HepG2 (cell line): Measurements from ENCODE around the gene DNMT3B. TPM values are rescaled to one million over a fixed set of nuclear protein-coding genes. Genes with fewer than 3 reads are reported as not detected.
A peak's percentile ranks its signal among the peaks of the same experiment; 100 is the strongest.

Experiments
- ATF7 ChIP-seq, 2 experiments: fragments of 450-650 bp in 1 of 2; sonication (generic) in 1 of 2; formaldehyde crosslinking in 1 of 2; IDR thresholded peaks; 2 replicates each; pipeline versions ENCODE4 v1.4.0 to v1.6.1; 2016 to 2020; ENCODE audit warnings: antibody characterized with exemption in 1 of 2, mild to moderate bottlenecking in 1 of 2, missing genetic modification reagents in 1 of 2
- MLX ChIP-seq: IDR thresholded peaks from 2 replicates; pipeline ENCODE4 v1.6.1; 2016
- MYC ChIP-seq: sonication (generic); formaldehyde crosslinking; IDR thresholded peaks from 2 replicates; pipeline ENCODE4 v1.9.0; 2021; ENCODE audit warnings: missing genetic modification reagents, borderline replicate concordance
- NFYC ChIP-seq: IDR thresholded peaks from 2 replicates; pipeline ENCODE4 v1.6.1; 2016; ENCODE audit warnings: missing genetic modification reagents, missing compliant biosample characterization
- PHB2 ChIP-seq: fragments of 450-650 bp; IDR thresholded peaks from 2 replicates; pipeline ENCODE4 v1.6.1; 2018; ENCODE audit not compliant: partially characterized antibody
- PITX1 ChIP-seq: sonication (generic); formaldehyde crosslinking; IDR thresholded peaks from 2 replicates; pipeline ENCODE4 v1.5.1; 2020; ENCODE audit warnings: mild to moderate bottlenecking, missing genetic modification reagents
- REXO4 ChIP-seq: sonication (generic); formaldehyde crosslinking; IDR thresholded peaks from 2 replicates; pipeline ENCODE4 v1.8.0; 2022; ENCODE audit warnings: missing genetic modification reagents, mild to moderate bottlenecking, borderline replicate concordance
- SALL1 ChIP-seq: sonication (generic); formaldehyde crosslinking; IDR thresholded peaks from 2 replicates; pipeline ENCODE4 v1.8.0; 2022; ENCODE audit warnings: mild to moderate bottlenecking, missing genetic modification reagents
- SNAPC2 ChIP-seq: sonication (generic); formaldehyde crosslinking; IDR thresholded peaks from 2 replicates; pipeline ENCODE4 v1.8.1; 2022; ENCODE audit warnings: mild to moderate bottlenecking, missing genetic modification reagents
- SNAPC4 ChIP-seq: sonication (generic); formaldehyde crosslinking; IDR thresholded peaks from 2 replicates; pipeline ENCODE4 v1.4.0; 2020; ENCODE audit warnings: mild to moderate bottlenecking, missing genetic modification reagents
- SOX13 ChIP-seq, 3 experiments: fragments of 450-650 bp in 1 of 3; sonication (generic) in 1 of 3; formaldehyde crosslinking in 1 of 3; IDR thresholded peaks in 2 of 3; conservative IDR thresholded peaks in 1 of 3; 2 replicates each; pipeline versions ENCODE4 v1.5.0 to v1.6.1; 2016 to 2020; ENCODE audit warnings: antibody characterized with exemption in 1 of 3, mild to moderate bottlenecking in 1 of 3, missing compliant biosample characterization in 1 of 3, missing genetic modification reagents in 1 of 3, moderate library complexity in 1 of 3
- ZBTB21 ChIP-seq: sonication (generic); formaldehyde crosslinking; IDR thresholded peaks from 2 replicates; pipeline ENCODE4 v1.4.0; 2020; ENCODE audit warnings: missing genetic modification reagents
- ZNF296 ChIP-seq: sonication (generic); formaldehyde crosslinking; conservative IDR thresholded peaks from 2 replicates; pipeline ENCODE4 v1.5.0; 2020; ENCODE audit warnings: mild to moderate bottlenecking, missing genetic modification reagents
- ZNF317 ChIP-seq: sonication (generic); formaldehyde crosslinking; IDR thresholded peaks from 2 replicates; pipeline ENCODE4 v1.5.0; 2020; ENCODE audit warnings: mild to moderate bottlenecking, missing genetic modification reagents
- ZNF501 ChIP-seq: sonication (generic); formaldehyde crosslinking; IDR thresholded peaks from 2 replicates; pipeline ENCODE4 v1.5.1; 2020; ENCODE audit warnings: mild to moderate bottlenecking, moderate library complexity, missing genetic modification reagents
- polyA plus RNA-seq, 8 experiments: library from polyadenylated mRNA; depleted of rRNA in 3 of 8; stranded (reverse) in 7 of 8; unstranded in 1 of 8; fragments of >200 nt; fragmentation: Illumina TruSeq in 4 of 8; extraction: Trizol in 4 of 8; gene quantifications; 2 replicates each; pipeline versions ENCODE4 v1.2.1 to v1.2.3, GENCODE V29; 2011 to 2016; ENCODE audit warnings: low read depth in 4 of 8, missing spikeins in 1 of 8, mixed read lengths in 1 of 8; ENCODE audit not compliant: insufficient read depth in 1 of 8
- total RNA-seq, 5 experiments: library from RNA; depleted of rRNA; stranded (reverse); fragments of >200 nt; fragmentation: Illumina TruSeq; extraction: Trizol; gene quantifications; 2 replicates each; pipeline ENCODE4 v1.2.3, GENCODE V29; 2016; ENCODE audit warnings: low read depth in 1 of 5
- TF ChIP-seq, protein P1 (sequence below): sonication (generic); formaldehyde crosslinking; IDR thresholded peaks from 2 replicates; pipeline ENCODE4 v1.4.0; 2020; ENCODE audit warnings: missing genetic modification reagents
- TF ChIP-seq, protein P2 (sequence below), 2 experiments: sonication (generic) in 1 of 2; formaldehyde crosslinking in 1 of 2; IDR thresholded peaks; 2 replicates each; pipeline versions ENCODE4 v1.5.1 to v1.6.1; 2011 to 2020; ENCODE audit warnings: borderline replicate concordance in 1 of 2, low read depth in 1 of 2, low read length in 1 of 2, mild to moderate bottlenecking in 1 of 2, missing genetic modification reagents in 1 of 2, moderate library complexity in 1 of 2

The DNMT3B gene
- total and polyA plus RNA-seq, 2 of the 13 experiments (the other 11 are each of a cell fraction or from before 2014, with no cell fraction given): 3.8 to 13.9 TPM

DNA sequence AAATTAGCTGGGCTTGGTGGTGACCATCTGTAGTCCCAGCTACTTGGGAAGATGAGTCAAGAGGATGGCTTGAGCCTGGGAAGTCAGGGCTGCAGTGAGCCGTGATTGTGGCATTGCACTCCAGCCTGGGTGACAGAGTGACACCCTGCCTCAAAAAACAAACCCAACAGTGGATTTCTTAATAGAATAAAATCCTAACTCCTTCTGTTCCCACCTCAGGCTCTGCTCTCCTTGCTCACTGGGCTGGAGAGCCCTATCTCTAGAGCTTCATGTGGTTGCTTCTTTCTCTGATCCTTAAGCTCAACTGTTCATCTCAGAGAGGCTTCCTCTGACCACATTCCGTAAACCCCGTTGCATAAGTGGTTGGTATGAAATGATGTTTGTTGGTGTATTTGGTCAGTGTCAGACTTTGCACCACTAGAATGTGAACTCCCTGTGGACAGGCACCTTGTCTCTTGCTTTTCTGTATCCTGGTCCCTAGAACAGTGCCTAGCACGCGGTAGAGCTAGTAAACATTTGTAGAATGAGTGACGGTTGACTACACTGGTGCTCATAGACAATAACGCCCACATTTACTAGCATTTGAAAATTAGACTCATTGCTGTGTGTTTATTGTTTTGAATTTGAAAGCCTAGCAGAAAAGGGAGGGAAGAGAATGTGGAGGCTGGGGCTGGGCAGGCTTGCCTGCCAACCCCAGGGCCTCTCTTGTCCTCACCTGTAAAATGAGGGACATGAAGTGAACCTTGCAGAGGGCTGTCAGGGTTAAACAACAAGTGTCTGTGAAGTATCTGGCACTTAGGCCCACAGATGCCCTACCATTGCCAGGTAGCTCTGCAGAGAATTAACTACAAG lies 61.8 kb downstream of the DNMT3B start (continued):
- TF ChIP-seq, protein P1, sequence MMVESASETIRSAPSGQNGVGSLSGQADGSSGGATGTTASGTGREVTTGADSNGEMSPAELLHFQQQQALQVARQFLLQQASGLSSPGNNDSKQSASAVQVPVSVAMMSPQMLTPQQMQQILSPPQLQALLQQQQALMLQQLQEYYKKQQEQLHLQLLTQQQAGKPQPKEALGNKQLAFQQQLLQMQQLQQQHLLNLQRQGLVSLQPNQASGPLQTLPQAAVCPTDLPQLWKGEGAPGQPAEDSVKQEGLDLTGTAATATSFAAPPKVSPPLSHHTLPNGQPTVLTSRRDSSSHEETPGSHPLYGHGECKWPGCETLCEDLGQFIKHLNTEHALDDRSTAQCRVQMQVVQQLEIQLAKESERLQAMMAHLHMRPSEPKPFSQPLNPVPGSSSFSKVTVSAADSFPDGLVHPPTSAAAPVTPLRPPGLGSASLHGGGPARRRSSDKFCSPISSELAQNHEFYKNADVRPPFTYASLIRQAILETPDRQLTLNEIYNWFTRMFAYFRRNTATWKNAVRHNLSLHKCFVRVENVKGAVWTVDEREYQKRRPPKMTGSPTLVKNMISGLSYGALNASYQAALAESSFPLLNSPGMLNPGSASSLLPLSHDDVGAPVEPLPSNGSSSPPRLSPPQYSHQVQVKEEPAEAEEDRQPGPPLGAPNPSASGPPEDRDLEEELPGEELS (CRISPR knock-in tag): peak; percentile 47; the same call in 1 of the 2 replicates
- TF ChIP-seq SNAPC4 (CRISPR knock-in tag): no peak
- TF ChIP-seq SOX13 (IDR thresholded peaks at IDR 0.05): no peak
- TF ChIP-seq SOX13 (CRISPR knock-in tag; conservative IDR thresholded peaks at IDR 0.05 in 1 of 2, IDR thresholded peaks at IDR 0.05 in 1 of 2): peak in 1 of 2 experiments; percentile 27; a peak in 1 of 4 replicates
- TF ChIP-seq ZBTB21 (CRISPR knock-in tag): no peak
- TF ChIP-seq REXO4 (CRISPR knock-in tag): no peak
- TF ChIP-seq ZNF296 (CRISPR knock-in tag): no peak
- TF ChIP-seq, protein P2, sequence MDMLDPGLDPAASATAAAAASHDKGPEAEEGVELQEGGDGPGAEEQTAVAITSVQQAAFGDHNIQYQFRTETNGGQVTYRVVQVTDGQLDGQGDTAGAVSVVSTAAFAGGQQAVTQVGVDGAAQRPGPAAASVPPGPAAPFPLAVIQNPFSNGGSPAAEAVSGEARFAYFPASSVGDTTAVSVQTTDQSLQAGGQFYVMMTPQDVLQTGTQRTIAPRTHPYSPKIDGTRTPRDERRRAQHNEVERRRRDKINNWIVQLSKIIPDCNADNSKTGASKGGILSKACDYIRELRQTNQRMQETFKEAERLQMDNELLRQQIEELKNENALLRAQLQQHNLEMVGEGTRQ (IDR thresholded peaks at IDR 0.05; ENCODE audit: low read depth, low read length): peak; percentile 82
- TF ChIP-seq, protein P2 (CRISPR knock-in tag; IDR thresholded peaks at IDR 0.05; ENCODE audit: borderline replicate concordance): no peak
- TF ChIP-seq SNAPC2 (CRISPR knock-in tag): 0 out of 2 replicates have a peak, but pooled peaks have one; percentile 8
- TF ChIP-seq PHB2: no peak
- TF ChIP-seq ATF7 (IDR thresholded peaks at IDR 0.05): peak; percentile 27; the same call in 1 of the 2 replicates
- peak; percentile 52; the same call in 1 of the 2 replicates for TF ChIP-seq ATF7 (CRISPR knock-in tag; IDR thresholded peaks at IDR 0.05)
- peak; percentile 16; the same call in 1 of the 2 replicates for TF ChIP-seq PITX1 (CRISPR knock-in tag)
- TF ChIP-seq SALL1 (CRISPR knock-in tag): peak; percentile 41; the same call in 1 of the 2 replicates
- TF ChIP-seq NFYC (CRISPR knock-in tag): 0 out of 2 replicates have a peak, but pooled peaks have one; percentile 9
- TF ChIP-seq ZNF501: 0 out of 2 replicates have a peak, but pooled peaks have one; percentile 43
- no peak for TF ChIP-seq MYC (CRISPR knock-in tag)
- no peak for TF ChIP-seq MLX (CRISPR knock-in tag)
- TF ChIP-seq ZNF317 (CRISPR knock-in tag): 0 out of 2 replicates have a peak, but pooled peaks have one; percentile 27
